HG02571 (cell line): ENCODE results near the gene PDLIM4.

Source experiments
- ATAC-seq: cut with Tn5 transposase; IDR thresholded peaks from one replicate; pipeline ENCODE4 v1.9.1; 2021; ENCODE audit warnings: mild to moderate bottlenecking, moderate library complexity; ENCODE audit not compliant: unreplicated experiment

PDLIM4 gene

DNA sequence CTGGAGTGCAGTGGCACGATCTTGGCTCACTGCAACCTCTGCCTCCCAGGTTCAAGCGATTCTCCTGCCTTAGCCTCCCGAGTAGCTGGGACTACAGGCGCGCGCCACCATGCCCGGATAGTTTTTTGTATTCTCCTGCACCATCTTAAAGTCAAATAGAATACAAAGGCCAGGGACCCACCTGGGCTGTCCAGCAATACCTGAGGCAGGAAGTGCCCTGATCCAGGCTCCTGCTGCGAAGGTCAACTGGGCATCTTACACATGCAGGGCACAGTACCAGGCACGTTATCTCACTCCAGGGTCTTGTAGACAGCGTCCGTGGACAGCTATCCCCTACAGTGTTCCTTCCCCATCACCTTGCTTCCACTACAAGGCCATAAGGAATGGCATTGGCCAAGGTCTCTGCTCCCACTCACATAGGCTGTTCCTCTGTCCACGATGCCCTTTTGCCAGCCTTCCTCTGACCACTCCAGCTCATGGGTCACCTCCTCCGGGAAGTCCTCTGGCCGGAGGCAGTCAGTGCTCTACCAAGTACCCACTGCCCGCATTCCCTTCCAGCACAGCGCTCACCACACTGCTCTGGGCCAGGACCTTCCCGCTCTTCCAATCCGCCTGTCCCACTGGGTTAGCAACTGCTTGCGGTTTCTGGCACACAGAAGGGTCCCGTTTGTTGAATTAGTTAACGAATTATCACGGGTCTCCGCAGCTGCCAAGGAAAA lies 30.8 kb upstream of the PDLIM4 start:
- no peak for ATAC-seq

- no peak for ATAC-seq
Measured at GRCh38 chr5:132227235-132227484, 30.3 kb upstream of the PDLIM4 start.

DNA sequence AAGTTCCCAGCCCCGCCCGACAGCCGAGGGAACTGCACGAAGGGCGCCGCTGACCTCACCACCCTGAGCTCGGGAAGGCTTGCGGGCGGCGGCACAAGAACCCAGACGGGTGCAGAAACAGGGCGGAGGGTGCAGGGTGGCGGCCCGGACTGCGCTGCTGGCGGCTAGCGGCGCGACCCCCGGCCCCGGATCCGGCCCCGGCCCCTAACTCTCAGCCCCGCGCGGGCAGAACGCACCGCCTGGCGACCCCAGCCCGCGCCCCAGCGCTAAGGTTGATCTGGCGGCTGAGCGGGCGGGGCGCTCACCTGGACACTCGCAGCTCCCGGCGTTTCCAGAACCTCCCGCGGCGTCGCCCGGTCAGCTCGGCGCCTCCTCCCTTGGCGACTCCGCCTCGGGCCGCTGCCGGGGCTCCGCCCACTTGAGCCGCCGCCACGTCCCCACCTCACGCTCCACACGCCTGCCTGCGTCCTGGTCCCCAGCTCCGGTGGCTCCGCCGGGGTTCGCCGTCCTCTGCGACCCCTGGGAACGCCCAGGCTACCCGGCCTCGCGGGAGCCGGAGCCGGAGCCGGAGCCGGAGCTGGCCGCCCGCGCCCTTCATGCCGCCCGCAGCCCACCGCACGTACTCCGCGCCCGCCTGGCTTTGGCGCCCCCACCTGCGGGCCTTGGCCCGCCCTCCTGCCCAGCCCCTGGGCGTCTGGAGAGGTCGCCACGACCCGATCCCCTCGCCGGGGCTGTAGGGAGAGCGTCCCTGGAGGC lies 29.8 kb upstream of the PDLIM4 start, which contains the start of gene P4HA2:
Gene P4HA2 (minus strand): TSS at position 369 of the 756 bp plus-strand sequence. CDS start 9,227 bp downstream, outside the sequence.
- ATAC-seq = peak; percentile 91

DNA sequence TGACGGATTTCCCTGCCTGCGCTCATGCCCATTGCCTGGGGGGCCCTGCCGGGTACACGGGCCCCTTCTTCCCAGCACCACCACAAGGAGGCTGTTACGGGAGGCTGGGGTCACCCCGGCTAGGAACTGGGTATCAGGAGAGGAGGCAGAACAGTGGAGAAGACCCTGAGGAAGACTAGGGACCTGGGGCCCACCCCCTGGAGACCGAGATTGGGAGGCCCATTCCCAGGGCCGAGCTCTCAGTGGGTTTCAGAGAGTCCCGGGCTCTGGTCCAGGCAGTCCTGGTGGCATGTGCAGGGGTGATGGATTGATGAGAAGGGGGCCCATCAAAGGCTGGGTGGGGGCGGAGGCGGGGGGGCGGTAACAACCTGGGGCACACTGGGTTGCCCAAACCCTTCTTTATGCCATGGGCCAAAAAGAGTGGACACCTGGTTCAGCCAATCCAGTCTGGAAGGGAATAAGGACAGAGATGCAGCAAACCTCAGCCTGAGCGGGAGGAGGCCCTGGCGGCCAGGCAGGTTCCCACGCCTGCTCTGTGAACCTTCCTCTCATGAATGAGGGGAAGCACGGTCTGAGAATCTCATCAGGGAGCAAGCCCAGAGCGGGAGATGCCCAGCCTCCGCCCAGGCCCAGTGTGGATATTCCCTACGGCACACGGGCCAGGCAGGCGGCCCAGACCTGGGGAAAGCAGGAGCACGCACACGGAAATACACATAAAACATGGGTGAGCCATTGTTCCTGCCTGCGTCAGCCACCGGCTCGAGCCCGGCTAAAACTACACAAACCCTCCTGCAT lies 29.1 kb upstream of the PDLIM4 start:
- ATAC-seq = no peak

DNA sequence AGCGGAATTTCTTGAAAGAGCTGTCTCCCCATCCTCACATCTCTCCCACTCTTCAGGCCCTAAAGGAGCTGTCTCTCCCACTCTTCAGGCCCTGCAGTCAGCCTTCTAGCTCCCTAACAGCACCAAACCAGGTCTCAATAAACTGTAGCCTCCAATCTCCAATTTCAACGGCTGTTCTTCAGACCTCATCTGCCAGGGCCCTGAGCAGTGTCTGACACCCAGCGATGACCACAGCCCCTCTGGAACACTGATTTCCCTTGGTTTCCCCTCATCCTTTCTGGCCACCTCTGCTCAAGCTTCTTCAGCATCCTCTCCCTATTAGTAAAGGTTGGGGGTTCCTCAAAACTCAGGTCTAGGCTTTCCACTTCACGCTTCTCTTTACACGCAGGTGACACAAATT lies 28.3 kb upstream of the PDLIM4 start:
- ATAC-seq = no peak

GRCh38 chr5:132230871-132231270 lies 26.6 kb upstream of the PDLIM4 start:
- ATAC-seq = no peak

DNA sequence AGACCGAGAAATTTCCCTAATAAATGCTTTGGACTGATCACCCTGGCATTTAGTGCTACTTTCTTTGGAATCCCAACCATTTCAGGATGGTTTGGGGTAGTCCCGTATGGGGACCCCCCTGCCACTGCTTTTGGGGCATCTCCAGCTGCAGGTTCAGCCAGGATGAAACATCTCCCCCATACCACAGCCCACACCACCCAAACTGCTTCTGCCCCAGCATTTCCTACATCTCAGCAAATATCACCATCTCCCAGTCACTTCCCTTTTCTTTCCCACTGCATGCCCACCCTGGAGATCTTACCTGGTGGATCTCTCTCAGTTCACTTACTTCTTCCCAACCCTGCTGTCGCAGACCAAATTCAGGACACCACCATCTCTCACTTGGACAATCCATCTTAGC lies 25.0 kb upstream of the PDLIM4 start:
- no peak for ATAC-seq

DNA sequence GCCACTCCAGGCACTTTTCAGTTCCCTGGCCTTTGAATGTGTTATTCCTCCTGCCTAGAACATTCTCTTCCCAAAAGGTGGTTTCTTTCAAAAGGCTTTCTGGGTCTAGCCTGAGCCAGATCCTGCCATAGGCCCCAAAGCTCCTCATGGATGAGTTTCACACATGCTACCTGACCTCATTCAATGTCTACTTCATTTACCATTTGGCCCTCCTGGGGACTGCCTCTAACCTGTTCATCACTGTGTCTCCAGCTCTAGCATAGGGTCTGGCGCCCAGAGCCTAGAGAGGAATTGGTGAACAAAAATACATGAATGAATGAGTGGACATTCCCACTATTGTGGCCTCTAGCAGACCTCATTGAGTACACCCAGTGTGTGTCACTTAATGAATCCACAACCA lies 24.4 kb upstream of the PDLIM4 start:
- ATAC-seq = no peak

DNA sequence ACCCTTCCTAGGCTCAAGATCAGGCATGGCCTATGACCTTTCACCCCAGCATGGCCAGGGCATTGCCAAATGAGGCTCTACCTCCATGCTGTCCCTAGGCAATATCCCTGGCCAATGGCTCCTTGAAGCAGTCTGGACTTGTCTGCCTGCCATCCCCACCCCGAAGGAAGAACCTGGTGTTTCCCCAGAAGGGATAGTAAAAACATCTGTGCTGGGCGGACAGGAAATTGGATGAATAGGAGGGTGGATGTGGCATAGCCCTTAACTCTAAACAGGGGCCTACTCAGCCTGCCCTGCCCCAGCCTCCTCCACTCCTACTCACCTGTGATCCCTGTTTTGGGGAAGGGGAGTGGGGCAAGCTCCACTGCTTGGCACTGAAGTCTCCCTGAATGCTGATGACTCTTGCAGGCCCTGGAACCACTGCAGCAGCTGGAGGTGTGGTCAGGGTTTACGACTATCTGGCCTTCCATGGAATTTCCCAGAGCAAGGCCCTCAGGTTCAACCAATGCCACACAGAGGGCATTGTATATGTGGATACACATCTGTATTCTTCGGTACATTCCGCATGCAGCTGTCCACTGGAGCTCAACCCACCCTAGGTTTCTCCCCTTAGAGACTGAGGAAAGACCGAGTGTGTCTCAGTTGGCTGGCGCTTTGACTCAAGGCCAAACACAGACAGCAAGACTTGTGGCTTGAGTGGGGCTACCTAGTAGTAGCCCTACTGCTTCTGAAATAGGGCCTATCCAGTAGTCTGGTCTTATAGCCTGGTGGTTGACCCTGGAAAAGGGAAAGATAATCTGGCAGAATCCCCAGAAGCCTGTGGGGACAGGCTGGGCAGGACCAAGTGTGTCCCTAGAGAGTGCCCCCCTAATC lies 23.4 kb upstream of the PDLIM4 start:
- ATAC-seq = no peak

GRCh38 chr5:132234684-132235062 lies 22.8 kb upstream of the PDLIM4 start:
- ATAC-seq = no peak

DNA sequence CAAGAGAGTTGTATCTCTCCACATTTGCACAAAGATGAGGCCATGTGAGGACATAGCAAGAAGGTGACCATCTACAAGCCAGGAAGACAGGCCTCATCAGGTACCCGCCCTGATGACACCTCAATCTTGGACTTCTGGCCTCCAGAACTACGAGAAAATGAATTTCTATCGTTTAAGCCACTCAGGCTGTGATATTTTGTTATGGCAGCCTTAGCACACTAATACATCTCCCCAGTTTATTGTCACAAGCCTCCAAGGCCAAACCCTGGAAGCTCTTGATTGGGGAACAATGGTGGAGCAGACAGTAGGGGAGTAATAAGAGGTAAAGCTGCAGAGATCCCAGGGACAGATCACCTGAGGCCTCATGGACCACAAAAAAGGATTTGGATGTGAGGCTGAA lies 22.2 kb upstream of the PDLIM4 start:
- ATAC-seq = no peak

DNA sequence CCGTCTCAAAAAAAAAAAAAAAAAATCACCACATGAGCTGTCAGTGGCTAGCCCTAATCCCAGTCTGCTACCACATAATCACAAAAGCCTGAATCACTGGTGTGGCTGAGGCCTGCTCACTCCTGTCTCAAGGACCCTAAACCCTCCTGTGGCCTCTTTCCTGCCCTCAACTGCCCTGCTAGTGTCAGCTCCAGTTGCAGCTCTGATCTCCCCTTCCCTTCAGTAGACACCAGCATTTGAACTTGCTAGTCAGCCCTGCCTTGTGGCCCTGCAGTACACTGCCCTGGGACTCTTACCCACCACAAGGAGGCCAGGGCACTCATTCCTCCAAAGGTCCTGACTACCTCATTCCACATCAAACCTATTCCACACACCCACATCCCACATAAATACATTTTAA lies 20.4 kb upstream of the PDLIM4 start:
- no peak for ATAC-seq

- no peak for ATAC-seq
Measured at GRCh38 chr5:132237670-132238069, 19.8 kb upstream of the PDLIM4 start.

DNA sequence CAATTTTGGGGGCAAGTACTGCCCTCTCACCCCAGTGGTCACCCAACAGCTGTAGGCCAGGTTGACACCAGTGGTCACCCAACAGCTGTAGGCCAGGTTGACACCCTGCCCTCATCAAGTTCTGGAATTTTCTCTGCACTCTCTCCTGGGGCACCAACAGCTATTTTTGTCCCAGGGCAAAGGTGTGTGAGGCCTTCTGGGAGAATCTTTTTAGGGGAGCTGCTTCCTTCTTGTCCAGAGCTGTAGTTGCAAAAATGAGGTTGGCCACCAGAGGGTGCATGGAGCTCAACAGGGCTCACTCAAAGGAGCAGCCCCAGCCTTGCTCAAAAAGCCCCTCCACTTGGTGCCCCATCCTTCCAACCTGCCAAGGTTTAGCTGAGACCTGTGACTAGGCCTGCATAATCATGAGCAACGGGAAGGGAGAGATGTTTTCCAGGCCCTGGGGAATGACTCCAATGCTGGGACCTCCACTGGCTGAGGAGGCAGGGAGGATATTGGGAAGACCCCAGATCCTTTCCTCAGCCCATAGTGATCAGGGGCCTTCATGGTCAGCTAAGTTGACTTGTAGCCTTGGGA lies 19.2 kb upstream of the PDLIM4 start:
- peak; percentile 61 for ATAC-seq

GRCh38 chr5:132238901-132239500 lies 18.5 kb upstream of the PDLIM4 start:
- ATAC-seq = no peak

GRCh38 chr5:132239776-132240175 lies 17.7 kb upstream of the PDLIM4 start:
- ATAC-seq = no peak

DNA sequence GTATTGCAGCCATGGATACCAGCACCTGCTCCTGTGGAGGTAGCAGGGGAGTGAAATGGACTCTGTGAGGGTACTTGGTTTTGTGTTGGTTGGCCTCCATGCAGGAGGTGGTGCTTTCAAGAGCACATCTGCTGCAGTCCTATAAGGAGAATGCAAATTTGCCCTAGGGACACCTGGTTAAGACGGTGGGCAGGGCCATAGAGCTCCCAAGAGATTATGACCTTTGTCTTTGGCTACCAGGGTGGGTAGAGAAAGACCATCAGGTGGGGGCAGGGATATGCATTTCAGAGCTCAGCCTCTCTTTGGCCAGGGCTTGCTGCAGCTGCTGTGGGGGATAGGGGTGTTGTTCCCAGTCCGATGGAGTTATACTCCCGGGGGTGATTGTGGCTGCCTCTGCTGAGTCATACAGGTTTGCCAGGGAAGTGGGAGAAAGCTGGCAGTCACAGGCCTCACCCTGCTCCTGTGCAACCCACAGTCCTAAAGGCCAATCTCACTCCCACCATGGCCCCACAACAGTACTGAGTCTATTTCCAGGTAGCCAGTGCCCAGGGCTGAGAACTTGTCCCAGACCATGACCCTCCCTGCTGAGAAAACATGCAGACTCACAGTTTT lies 14.0 kb upstream of the PDLIM4 start:
- no peak for ATAC-seq

GRCh38 chr5:132245593-132245992 lies 11.9 kb upstream of the PDLIM4 start:
- ATAC-seq = no peak

GRCh38 chr5:132246806-132247205 lies 10.7 kb upstream of the PDLIM4 start:
- ATAC-seq = no peak

- ATAC-seq = no peak
Measured at GRCh38 chr5:132250547-132250946, 6.9 kb upstream of the PDLIM4 start.
